T-helper 9 cell (primary cell): ENCODE measurements around the gene TTC1.
"Not testable (repeated sequence)": the region's sequence is repeated elsewhere in the genome, so short reads cannot be mapped to it uniquely, and the experiment has no call there.

Experiments used
- DNase-seq: peaks from one replicate; pipeline ENCODE4 v3.0.0-alpha.2; 2020
- total RNA-seq, 2 donors: gene quantifications; one replicate each; lab custom pipeline; 2026; lab: John Stamatoyannopoulos, UW

The TTC1 gene
- total RNA-seq: 36.2 to 77.1 reads per million in 2 donors

GRCh38 chr5:160008877-160009590 lies at the start of gene TTC1:
Gene TTC1, plus strand, starts transcription at chr5:160009139. Its CDS starts 1,390 bp downstream, at chr5:160010529.
- peak; percentile 88 for DNase-seq

- DNase-seq: no peak
Measured at GRCh38 chr5:159961176-159962160, 47.5 kb upstream of the TTC1 start.

GRCh38 chr5:159962214-159962613 lies 46.7 kb upstream of the TTC1 start:
- no peak for DNase-seq

- no peak for DNase-seq
Measured at GRCh38 chr5:159963935-159964334, 45.0 kb upstream of the TTC1 start.

GRCh38 chr5:159965031-159965837 lies 43.7 kb upstream of the TTC1 start:
- no peak for DNase-seq

GRCh38 chr5:159965838-159966128 lies 43.2 kb upstream of the TTC1 start:
- DNase-seq: not testable (repeated sequence)

GRCh38 chr5:159969966-159970365 lies 39.0 kb upstream of the TTC1 start:
- DNase-seq: no peak

GRCh38 chr5:159971038-159971437 lies 37.9 kb upstream of the TTC1 start:
- DNase-seq: no peak

- DNase-seq: no peak
Measured at GRCh38 chr5:159971514-159971913, 37.4 kb upstream of the TTC1 start.

GRCh38 chr5:159971931-159972461 lies 36.9 kb upstream of the TTC1 start:
- DNase-seq: no peak

- no peak for DNase-seq
Measured at GRCh38 chr5:159972538-159973362, 36.2 kb upstream of the TTC1 start.

- no peak for DNase-seq
Measured at GRCh38 chr5:159975462-159976019, 33.4 kb upstream of the TTC1 start.

- DNase-seq: no peak
Measured at GRCh38 chr5:159976921-159977320, 32.0 kb upstream of the TTC1 start.

GRCh38 chr5:159978358-159978757 lies 30.6 kb upstream of the TTC1 start:
- DNase-seq: no peak

GRCh38 chr5:159982421-159983173 lies 26.3 kb upstream of the TTC1 start:
- DNase-seq: no peak

GRCh38 chr5:159987031-159987674 lies 21.8 kb upstream of the TTC1 start:
- DNase-seq: peak; percentile 57

GRCh38 chr5:159990506-159990905 lies 18.4 kb upstream of the TTC1 start:
- DNase-seq: no peak

- DNase-seq: no peak
Measured at GRCh38 chr5:159992566-159992965, 16.4 kb upstream of the TTC1 start.

- DNase-seq: no peak
Measured at GRCh38 chr5:159993194-159993593, 15.7 kb upstream of the TTC1 start.

- no peak for DNase-seq
Measured at GRCh38 chr5:159995907-159996306, 13.0 kb upstream of the TTC1 start.
